ENCODE results near the gene MAPK7.
"Not testable (repeated sequence)": the region's sequence is repeated elsewhere in the genome, so short reads cannot be mapped to it uniquely, and the experiment has no call there.

The MAPK7 gene

GRCh38 chr17:19342611-19343255 lies 35.6 kb upstream of the MAPK7 start:
- DNase-seq: no peak

- no peak for DNase-seq
These were observed 35.1 kb upstream of the MAPK7 start for GRCh38 chr17:19343256-19343630.

DNA sequence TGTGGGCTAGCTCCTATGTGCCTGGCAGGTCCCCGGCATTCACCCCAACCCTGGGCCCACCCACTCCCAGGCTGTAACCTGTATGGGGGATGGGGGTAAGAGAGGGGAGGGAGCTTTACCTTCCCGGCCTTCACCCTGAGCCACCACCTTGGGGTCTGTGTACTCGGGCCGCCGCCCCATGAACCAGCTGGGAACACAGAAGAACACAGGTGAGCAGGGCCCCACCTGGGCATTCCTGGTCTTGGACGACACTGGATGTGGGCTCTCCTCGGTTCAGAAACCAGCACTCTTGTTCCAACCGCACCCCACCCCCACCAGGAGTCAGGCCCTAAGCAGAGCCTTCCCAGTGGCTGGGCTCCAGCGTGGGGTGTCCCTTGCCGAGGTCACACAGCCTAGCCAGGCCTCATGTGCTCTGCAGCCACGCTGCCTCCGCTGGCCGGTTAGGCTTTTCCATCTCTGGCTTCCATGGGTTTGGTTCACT lies 34.6 kb upstream of the MAPK7 start:
- DNase-seq: no peak

DNA sequence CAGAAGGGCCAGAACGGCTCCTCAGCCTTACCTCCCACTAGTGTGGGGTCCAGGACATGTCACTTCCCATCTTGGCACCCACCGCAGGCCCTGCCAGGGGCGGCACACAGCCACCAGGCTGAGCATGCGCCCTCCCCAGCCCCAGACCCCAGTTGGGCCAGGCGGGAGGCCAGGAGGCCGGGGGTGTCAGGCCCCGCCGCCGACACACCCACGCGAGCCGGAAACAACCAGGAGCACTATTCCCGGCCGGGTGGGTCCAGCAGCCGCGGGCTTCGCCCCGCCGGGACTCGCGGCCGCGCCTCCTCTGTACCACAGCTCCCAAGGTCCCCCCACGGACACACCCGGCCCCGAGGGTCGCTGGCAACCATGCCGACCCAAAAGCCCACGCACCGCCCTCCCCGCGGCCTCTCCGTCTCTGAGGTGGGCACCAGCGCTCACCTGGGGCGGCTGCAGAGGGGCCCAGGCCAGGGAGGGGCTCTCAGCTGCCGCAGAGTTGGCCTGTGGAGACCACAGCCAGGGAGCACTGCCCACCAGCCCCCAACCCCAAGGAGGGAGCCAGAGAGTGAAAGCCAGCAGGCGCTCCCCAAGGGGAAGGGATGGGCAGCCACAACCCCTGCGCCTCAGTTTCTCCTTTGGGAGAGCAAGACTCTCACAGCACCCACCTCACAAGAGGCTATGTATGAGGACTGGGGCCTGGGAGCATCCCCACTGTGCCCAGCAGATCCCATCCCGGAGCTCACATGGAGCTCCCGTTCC lies 33.8 kb upstream of the MAPK7 start:
- no peak for DNase-seq

GRCh38 chr17:19345067-19345460 lies 33.2 kb upstream of the MAPK7 start:
- DNase-seq: no peak

GRCh38 chr17:19345486-19346350 lies 32.6 kb upstream of the MAPK7 start:
- DNase-seq: no peak

DNA sequence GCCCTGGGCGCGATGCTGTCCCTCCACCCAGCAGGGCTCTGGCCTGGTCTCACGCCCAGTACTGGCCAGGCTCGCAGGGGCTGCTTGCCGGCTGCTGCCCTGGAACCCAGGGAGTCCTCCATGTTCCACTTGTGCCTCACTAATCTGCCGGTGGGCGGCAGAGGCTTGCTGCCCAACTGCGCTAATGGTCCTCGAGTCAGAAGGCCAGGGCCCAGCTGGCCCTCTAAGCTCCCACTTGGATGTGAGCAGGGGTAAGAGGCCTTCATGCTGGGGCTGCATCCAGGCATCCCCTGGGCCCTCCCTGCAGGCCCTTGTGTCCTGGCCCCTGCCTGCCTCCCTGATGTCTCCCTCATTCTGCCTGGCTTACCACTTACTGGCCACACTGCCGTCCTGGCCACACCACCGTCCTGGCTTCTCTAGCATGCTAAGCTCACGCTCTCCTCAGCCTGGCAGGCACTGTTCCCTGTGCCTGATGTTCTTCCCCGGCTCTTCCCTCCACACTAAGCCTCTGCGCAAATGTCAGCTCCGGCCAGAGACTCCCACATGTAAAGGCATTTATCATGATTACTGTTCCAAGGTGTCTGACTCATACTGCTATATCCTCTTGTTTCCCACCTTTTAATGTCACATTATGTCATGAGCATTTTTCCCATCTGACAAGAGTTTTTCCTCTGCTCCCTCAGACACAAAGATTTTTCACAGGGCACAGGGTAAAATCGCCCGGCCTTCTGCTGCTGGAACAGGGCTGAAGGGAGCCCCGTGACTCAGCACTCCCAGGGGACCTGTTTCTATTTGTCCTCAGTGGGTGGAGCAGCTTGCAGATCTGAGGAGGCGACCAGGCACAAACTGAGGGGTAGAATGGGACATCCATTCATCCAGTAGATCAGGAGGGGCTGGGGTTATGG lies 31.7 kb upstream of the MAPK7 start:
- DNase-seq: peak in 21 of 58 donors; percentile 29 to 83 (median 49)

DNA sequence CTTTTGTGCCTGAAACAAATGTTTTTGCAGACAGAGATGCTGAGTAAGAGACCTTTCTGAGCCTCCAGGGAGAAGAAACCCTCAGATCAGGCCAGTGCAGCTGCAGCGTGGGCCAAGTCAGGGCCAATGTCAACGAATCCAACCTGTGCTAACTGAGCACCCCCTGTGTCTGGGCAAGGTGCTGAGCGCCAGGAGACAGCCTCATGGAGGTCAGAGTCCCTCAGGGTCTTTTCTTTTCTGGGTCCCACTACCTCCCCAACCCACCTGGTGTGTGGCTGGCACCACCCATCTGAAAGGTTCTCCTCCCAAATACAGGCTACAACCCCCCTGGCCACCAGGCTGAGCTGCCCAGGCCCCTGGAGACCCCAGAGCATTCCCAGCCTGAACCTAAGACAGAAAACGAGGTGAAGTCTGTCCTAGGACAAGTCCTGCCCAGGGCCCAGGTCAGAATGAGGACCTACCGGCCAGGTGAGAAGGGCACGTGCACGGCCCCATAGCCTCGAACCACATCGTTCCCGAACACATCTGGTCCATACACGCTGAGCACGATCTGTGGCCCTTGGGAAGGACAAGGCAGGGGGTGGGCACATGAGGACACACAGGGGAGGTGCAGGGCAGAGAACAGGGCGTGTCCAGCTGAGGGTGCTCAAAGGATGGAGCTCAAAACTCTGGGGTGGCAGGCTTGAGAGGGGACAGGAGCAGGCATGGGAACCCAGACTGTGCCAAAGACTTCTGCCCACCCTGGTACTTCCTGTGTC lies 30.8 kb upstream of the MAPK7 start:
- DNase-seq: no peak

DNA sequence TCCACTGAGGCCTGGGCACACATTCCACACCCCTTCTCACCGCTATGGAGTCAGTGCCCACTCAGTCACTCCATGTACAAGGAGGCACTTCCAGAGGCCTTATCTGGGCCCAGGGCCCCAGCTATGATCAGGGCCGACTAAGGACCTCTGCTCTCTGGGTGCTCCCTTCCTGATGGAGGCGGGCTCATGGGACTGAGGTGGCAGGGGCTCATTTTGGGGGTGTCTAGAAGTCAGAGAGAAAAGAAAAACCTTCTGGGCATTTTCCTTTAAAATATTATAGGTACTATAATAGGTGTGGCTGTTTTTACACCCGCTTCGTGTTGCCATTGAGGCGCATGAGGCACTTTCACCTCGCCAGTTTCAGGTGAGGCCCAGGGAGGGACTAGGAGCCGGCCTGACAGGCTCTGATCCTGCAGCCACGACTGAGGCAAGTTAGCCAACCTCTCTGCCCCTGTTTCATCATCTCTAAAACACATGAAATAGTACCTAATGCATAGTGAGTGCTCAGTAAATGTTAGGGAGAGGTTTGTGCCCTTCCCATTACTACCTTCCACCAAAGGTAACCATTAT lies 30.1 kb upstream of the MAPK7 start:
- no peak for DNase-seq

DNA sequence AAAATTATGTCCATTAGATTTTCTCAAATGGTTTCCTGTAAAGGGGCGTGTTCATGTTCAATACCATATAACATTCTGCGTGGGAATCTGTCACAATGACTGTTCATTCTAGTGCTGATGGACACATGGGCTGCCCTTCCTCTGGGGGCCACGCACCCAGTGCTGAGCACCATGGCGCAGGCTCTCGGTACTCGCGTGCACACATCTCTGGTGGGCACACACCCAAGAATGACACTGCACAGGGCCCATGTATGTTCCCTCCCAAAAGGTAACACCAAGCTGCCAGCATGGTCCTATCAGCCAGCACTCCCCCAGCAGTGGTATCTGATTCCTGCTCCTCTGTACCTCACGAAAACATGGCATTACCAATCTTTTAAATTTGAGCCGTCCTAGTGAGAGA lies 29.5 kb upstream of the MAPK7 start:
- no peak for DNase-seq

GRCh38 chr17:19353401-19353800 lies 24.9 kb upstream of the MAPK7 start:
- not testable (repeated sequence) for DNase-seq

- no peak for DNase-seq
These were observed 23.6 kb upstream of the MAPK7 start for GRCh38 chr17:19354748-19355147.

GRCh38 chr17:19357351-19357750 lies 20.9 kb upstream of the MAPK7 start:
- DNase-seq: no peak

- no peak for DNase-seq
These were observed 20.5 kb upstream of the MAPK7 start for GRCh38 chr17:19357761-19358160.

GRCh38 chr17:19359151-19359550 lies 19.1 kb upstream of the MAPK7 start:
- no peak for DNase-seq

DNA sequence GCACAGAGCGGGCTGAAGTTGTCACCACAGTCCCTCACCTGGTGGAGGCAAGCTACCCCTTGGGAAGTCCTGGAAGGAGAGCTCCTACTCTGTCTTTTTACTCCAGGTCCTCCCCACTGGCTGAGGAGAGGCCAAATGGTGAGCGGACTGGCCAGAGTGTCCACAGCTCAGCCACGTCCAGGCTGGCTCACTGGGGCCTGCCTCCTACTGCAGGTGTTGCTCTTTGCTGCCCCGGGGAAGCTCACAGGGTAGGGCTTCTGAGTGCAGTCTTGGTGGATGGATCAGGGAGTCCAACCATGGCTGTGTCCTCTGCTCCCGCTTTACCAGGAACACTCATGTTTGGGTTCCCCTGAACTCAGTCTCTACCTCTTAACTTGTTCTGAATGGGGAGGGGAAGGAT lies 18.4 kb upstream of the MAPK7 start:
- DNase-seq: no peak

- no peak for DNase-seq
These were observed 17.5 kb upstream of the MAPK7 start for GRCh38 chr17:19360772-19361171.

GRCh38 chr17:19361326-19361725 lies 17.0 kb upstream of the MAPK7 start:
- no peak for DNase-seq

DNA sequence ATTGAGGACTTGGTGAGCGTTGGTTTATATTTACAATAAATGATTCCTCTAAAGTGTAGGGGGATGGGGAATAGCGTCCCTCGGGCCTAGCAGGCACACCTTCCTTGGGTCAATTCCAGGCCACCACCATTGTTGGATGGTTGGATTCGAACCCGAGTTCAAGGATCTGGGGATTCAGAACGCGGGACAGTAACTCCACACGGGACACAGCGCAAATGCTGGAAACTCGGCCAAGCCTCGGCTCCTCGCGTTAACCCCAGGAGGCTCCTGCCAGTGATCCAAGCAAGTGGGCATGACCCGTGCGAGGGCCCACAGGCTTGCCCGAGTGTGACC lies 16.4 kb upstream of the MAPK7 start:
- no peak for DNase-seq

Data from anterior cingulate cortex (tissue), 58 donors.